WTC11 (cell line): ENCODE data around the gene IGHMBP2. TPM values are rescaled to one million over a fixed set of nuclear protein-coding genes. Genes with fewer than 3 reads are reported as not detected.
A peak's percentile ranks its signal among the peaks of the same experiment; 100 is the strongest.

Source experiments
- ATAC-seq: fragments of 200-7000 bp; cut with Tn5 transposase; 2 replicates; pipeline ENCODE4 v1.10.0; 2021; ENCODE audit warnings: mild to moderate bottlenecking, moderate library complexity
- CTCF ChIA-PET: fragments of 300-600 bp; sonication (Branson Sonifier 250); formaldehyde crosslinking; loops from one replicate; lab custom pipeline; 2021; ENCODE audit warnings: antibody characterized with exemption; lab: Charles Lee
- POLR2A ChIA-PET: fragments of 350-600 bp; sonication (Branson Sonifier 250); formaldehyde crosslinking; loops from one replicate; lab custom pipeline; 2021; ENCODE audit warnings: antibody characterized with exemption; lab: Charles Lee
- DNase-seq: peaks from one replicate; pipeline ENCODE4 v3.0.0; 2021; ENCODE audit warnings: low spot score
- H3K27ac Mint-ChIP-seq: 2 replicates; pipeline ENCODE4 v1.8.0; 2021; ENCODE audit warnings: mixed read lengths
- H3K27me3 Mint-ChIP-seq: 2 replicates; pipeline ENCODE4 v1.8.0; 2021; ENCODE audit warnings: low read depth, mild to moderate bottlenecking, moderate library complexity, mixed read lengths
- H3K36me3 Mint-ChIP-seq: 2 replicates; pipeline ENCODE4 v1.8.0; 2021; ENCODE audit warnings: mixed read lengths
- H3K4me1 Mint-ChIP-seq: 2 replicates; pipeline ENCODE4 v1.8.0; 2022; ENCODE audit warnings: mixed read lengths
- H3K4me3 Mint-ChIP-seq: 2 replicates; pipeline ENCODE4 v1.8.0; 2021; ENCODE audit warnings: mild to moderate bottlenecking, moderate library complexity, mixed read lengths
- H3K9me3 Mint-ChIP-seq: 2 replicates; pipeline ENCODE4 v1.8.0; 2021; ENCODE audit warnings: mixed read lengths
- CTCF ChIP-seq: fragments of 200-600 bp; IDR thresholded peaks from 2 replicates; pipeline ENCODE4 v1.8.0; 2022; ENCODE audit warnings: antibody characterized with exemption
- E2F4 ChIP-seq: sonication (generic); formaldehyde crosslinking; IDR thresholded peaks from 2 replicates; pipeline ENCODE4 v1.8.1; 2022; ENCODE audit warnings: low read depth, mild to moderate bottlenecking, moderate library complexity, missing genetic modification reagents, borderline replicate concordance
- EMX1 ChIP-seq: fragments of 250-450 bp; sonication (Bioruptor Pico); IDR thresholded peaks from 2 replicates; pipeline ENCODE4 v1.8.0; 2021; ENCODE audit warnings: mild to moderate bottlenecking
- ESRRA ChIP-seq: sonication (generic); formaldehyde crosslinking; IDR thresholded peaks from 2 replicates; pipeline ENCODE4 v1.8.1; 2022; ENCODE audit warnings: mild to moderate bottlenecking, missing genetic modification reagents, borderline replicate concordance
- GABPB1 ChIP-seq: sonication (generic); formaldehyde crosslinking; IDR thresholded peaks from 2 replicates; pipeline ENCODE4 v1.8.1; 2023; ENCODE audit warnings: mild to moderate bottlenecking, missing genetic modification reagents
- KAT7 ChIP-seq: sonication (generic); formaldehyde crosslinking; IDR thresholded peaks from 2 replicates; pipeline ENCODE4 v1.8.1; 2023; ENCODE audit warnings: missing genetic modification reagents, mild to moderate bottlenecking, borderline replicate concordance
- OVOL2 ChIP-seq: fragments of 250-450 bp; sonication (Bioruptor Pico); IDR thresholded peaks from 2 replicates; pipeline ENCODE4 v1.9.0; 2021; ENCODE audit warnings: mild to moderate bottlenecking, borderline replicate concordance
- PRDM15 ChIP-seq: sonication (generic); formaldehyde crosslinking; IDR thresholded peaks from 2 replicates; pipeline ENCODE4 v1.8.0; 2022; ENCODE audit warnings: missing genetic modification reagents
- TEAD1 ChIP-seq: sonication (generic); formaldehyde crosslinking; IDR thresholded peaks from 2 replicates; pipeline ENCODE4 v1.8.0; 2022; ENCODE audit warnings: mild to moderate bottlenecking, missing genetic modification reagents
- TP53 ChIP-seq: sonication (generic); formaldehyde crosslinking; IDR thresholded peaks from 2 replicates; pipeline ENCODE4 v1.8.1; 2023; ENCODE audit warnings: mild to moderate bottlenecking, missing genetic modification reagents
- ZBTB21 ChIP-seq: sonication (generic); formaldehyde crosslinking; IDR thresholded peaks from 2 replicates; pipeline ENCODE4 v1.8.1; 2023; ENCODE audit warnings: mild to moderate bottlenecking, missing genetic modification reagents, borderline replicate concordance
- ZNF121 ChIP-seq: sonication (generic); formaldehyde crosslinking; IDR thresholded peaks from 2 replicates; pipeline ENCODE4 v1.8.0; 2023; ENCODE audit warnings: missing genetic modification reagents
- total RNA-seq: library from RNA; stranded (reverse); gene quantifications from 3 replicates; pipeline ENCODE4 v1.2.3, GENCODE V29; 2021
- TF ChIP-seq, protein P1 (sequence below): fragments of 250-450 bp; sonication (Bioruptor Pico); conservative IDR thresholded peaks from 2 replicates; pipeline ENCODE4 v1.9.0; 2021; ENCODE audit warnings: mild to moderate bottlenecking
- TF ChIP-seq, protein P2 (sequence below): sonication (generic); formaldehyde crosslinking; IDR thresholded peaks from 2 replicates; pipeline ENCODE4 v1.8.1; 2022; ENCODE audit warnings: mild to moderate bottlenecking, missing genetic modification reagents, moderate library complexity, borderline replicate concordance

IGHMBP2 gene
- total RNA-seq, 1 experiment from 2014 or later = 22.5 TPM

DNA sequence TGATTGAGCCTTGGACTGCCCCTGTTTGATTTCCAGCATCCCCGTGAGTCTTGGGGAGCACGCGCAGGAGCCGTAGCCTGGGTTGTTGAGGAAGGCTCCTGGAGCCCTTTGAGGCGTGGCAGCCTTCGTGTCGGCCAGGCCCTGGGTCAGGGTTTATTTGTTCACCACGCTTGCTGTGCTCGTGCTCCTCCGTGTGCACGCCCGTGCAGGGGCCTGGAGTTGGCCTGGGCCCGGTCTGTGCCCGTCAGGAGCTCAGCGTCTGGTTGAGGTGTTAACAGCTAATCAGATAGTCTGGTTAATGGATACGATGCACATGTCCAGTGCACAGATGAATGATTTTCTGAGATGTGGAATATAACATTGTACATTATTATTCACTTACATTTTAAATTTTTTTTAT lies 8.0 kb downstream of the IGHMBP2 start:
- Mint-ChIP-seq H3K36me3 (peaks cover 56% of the 10 kb centered on the region), H3K9me3 (no peaks in the 10 kb centered on the region), H3K27ac (peak overlapping the region; percentile 41; the same call in 1 of the 2 replicates), H3K27me3 (no peaks in the 10 kb centered on the region), H3K4me1 (no peaks in the 10 kb centered on the region), H3K4me3 (no peak overlapping the region)
- ChIA-PET POLR2A (no interaction called here), CTCF (no interaction called here)
- no peak for ATAC-seq
- TF ChIP-seq ZBTB21 (CRISPR knock-in tag) = no peak
- TF ChIP-seq GABPB1 (CRISPR knock-in tag) = no peak
- no peak for TF ChIP-seq EMX1 (CRISPR knock-in tag)
- TF ChIP-seq, protein P1, sequence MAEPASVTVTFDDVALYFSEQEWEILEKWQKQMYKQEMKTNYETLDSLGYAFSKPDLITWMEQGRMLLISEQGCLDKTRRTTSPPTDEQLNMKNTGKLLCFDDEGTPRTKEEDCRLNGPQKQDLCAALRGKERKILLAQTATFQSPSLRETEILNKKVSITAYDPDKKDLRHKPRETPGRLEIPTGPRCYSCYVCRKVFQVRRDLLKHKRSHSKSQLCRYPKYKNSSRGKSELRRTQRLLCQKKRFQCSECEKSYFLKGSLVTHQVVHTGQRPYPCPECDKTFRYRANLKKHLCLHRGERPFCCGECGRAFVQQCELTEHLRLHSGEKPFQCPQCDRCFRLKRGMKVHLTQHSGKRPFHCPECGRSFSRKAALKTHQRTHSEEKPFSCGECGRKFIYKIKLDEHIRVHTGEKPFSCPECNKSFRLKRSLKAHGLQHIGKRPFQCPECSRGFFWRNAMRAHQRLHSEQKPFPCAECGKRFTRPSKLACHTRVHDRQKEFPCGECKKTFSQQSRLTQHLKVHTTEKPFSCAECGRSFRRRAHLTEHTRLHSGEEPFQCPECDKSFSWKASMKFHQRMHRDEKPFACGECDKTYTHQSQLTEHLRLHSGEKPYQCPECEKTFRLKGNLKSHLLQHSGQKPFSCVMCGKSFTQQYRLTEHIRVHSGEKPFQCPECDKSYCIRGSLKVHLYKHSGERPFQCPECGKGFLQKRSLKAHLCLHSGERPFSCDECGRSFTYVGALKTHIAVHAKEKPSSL (CRISPR knock-in tag) = no peak
- no peak for DNase-seq

GRCh38 chr11:68912254-68912653 lies 8.6 kb downstream of the IGHMBP2 start:
- no peak for ATAC-seq
- H3K27ac Mint-ChIP-seq = no peak overlapping the region
- no peak overlapping the region for H3K4me3 Mint-ChIP-seq
- DNase-seq = no peak
- H3K4me1 Mint-ChIP-seq = no peaks in the 10 kb centered on the region
- peaks cover 57% of the 10 kb centered on the region for H3K36me3 Mint-ChIP-seq
- H3K9me3 Mint-ChIP-seq = no peaks in the 10 kb centered on the region
- ChIA-PET POLR2A (no interaction called here), CTCF (no interaction called here)
- no peak for TF ChIP-seq TEAD1 (CRISPR knock-in tag)
- TF ChIP-seq ZNF121 (CRISPR knock-in tag) = no peak
- no peak for TF ChIP-seq PRDM15 (CRISPR knock-in tag)
- TF ChIP-seq, protein P2, sequence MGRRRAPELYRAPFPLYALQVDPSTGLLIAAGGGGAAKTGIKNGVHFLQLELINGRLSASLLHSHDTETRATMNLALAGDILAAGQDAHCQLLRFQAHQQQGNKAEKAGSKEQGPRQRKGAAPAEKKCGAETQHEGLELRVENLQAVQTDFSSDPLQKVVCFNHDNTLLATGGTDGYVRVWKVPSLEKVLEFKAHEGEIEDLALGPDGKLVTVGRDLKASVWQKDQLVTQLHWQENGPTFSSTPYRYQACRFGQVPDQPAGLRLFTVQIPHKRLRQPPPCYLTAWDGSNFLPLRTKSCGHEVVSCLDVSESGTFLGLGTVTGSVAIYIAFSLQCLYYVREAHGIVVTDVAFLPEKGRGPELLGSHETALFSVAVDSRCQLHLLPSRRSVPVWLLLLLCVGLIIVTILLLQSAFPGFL = no peak
- TF ChIP-seq, protein P1 (CRISPR knock-in tag) = no peak
- TF ChIP-seq ESRRA = no peak
- no peak for TF ChIP-seq E2F4 (CRISPR knock-in tag)
- TF ChIP-seq GABPB1 (CRISPR knock-in tag) = no peak
- TF ChIP-seq OVOL2 (CRISPR knock-in tag) = no peak
- TF ChIP-seq TP53 (CRISPR knock-in tag) = no peak
- no peak for TF ChIP-seq KAT7 (CRISPR knock-in tag)
- TF ChIP-seq CTCF = no peak
- no peaks in the 10 kb centered on the region for H3K27me3 Mint-ChIP-seq
